Peyer's patch (tissue), 4 donors: Measurements from ENCODE around the gene STK39.
"Not testable (repeated sequence)": the region's sequence is repeated elsewhere in the genome, so short reads cannot be mapped to it uniquely, and the experiment has no call there.

ENCODE experiments used
- POLR2A ChIP-seq, 2 donors: fragments of 450-650 bp; IDR thresholded peaks; one replicate each; pipeline ENCODE4 v1.5.1; 2017; ENCODE audit warnings: antibody characterized with exemption in 2 of 2, mild to moderate bottlenecking in 2 of 2, moderate library complexity in 2 of 2
- TF ChIP-seq, protein P1 (sequence below), 6 experiments: fragments of 450-650 bp in 4 of 6; fragments of 200-600 bp in 2 of 6; sonication (generic) in 1 of 6; IDR thresholded peaks; one replicate each; pipeline ENCODE4 v1.5.1; 2017 to 2019; ENCODE audit warnings: antibody characterized with exemption in 6 of 6, mild to moderate bottlenecking in 3 of 6, moderate library complexity in 1 of 6

DNA sequence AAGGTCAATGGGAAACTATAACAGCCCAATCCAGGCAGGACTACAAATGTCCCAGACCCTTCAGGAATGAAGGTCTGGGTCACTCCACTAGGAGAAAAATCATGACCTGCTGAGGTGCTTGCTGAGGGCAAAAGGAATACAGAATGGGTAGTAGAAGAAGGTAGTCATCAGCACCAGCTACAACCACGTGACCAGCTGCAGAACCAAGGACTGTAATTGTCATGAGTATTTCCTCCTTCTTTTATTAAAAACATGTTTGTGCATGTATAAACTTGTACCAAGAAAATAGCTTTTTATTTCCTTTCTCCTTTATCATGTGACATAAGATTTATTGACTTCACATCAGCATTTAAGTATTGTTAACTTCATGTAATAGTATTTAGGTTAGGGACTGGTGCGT lies 15.5 kb upstream of the STK39 start:
- TF ChIP-seq, protein P1, sequence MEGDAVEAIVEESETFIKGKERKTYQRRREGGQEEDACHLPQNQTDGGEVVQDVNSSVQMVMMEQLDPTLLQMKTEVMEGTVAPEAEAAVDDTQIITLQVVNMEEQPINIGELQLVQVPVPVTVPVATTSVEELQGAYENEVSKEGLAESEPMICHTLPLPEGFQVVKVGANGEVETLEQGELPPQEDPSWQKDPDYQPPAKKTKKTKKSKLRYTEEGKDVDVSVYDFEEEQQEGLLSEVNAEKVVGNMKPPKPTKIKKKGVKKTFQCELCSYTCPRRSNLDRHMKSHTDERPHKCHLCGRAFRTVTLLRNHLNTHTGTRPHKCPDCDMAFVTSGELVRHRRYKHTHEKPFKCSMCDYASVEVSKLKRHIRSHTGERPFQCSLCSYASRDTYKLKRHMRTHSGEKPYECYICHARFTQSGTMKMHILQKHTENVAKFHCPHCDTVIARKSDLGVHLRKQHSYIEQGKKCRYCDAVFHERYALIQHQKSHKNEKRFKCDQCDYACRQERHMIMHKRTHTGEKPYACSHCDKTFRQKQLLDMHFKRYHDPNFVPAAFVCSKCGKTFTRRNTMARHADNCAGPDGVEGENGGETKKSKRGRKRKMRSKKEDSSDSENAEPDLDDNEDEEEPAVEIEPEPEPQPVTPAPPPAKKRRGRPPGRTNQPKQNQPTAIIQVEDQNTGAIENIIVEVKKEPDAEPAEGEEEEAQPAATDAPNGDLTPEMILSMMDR (IDR thresholded peaks at IDR 0.05), result not testable (repeated sequence)
- TF ChIP-seq POLR2A (IDR thresholded peaks at IDR 0.05), result not testable (repeated sequence)
